Activated T-helper 2 cell treated with anti-CD3 and anti-CD28 coated beads, Interferon-gamma antibody, Interleukin-2, Interleukin-4, amounts not matched to agents 10 μg/mL and 5 μg/mL and 100 μg/mL, durations not matched to agents 14 hours and 24 hours and 36 hours (primary cell): ENCODE measurements around the gene IFRD2. TPM values are rescaled to one million over a fixed set of nuclear protein-coding genes. Genes with fewer than 3 reads are reported as not detected.
"Not testable (repeated sequence)": the region's sequence is repeated elsewhere in the genome, so short reads cannot be mapped to it uniquely, and the experiment has no call there.

Experiments used
- DNase-seq: peaks from one replicate; pipeline ENCODE4 v3.0.0; 2021; ENCODE audit warnings: low spot score
- H3K27ac Mint-ChIP-seq: one replicate; pipeline ENCODE4 v1.8.0; 2021; ENCODE audit warnings: mixed read lengths
- H3K27me3 Mint-ChIP-seq: one replicate; pipeline ENCODE4 v1.8.0; 2021; ENCODE audit warnings: low read depth, mixed read lengths
- H3K36me3 Mint-ChIP-seq: one replicate; pipeline ENCODE4 v1.8.0; 2021; ENCODE audit warnings: low read depth, mixed read lengths
- H3K4me1 Mint-ChIP-seq: one replicate; pipeline ENCODE4 v1.8.0; 2021; ENCODE audit warnings: low read depth, mixed read lengths
- H3K4me3 Mint-ChIP-seq: one replicate; pipeline ENCODE4 v1.8.0; 2021; ENCODE audit warnings: low read depth, mild to moderate bottlenecking, moderate library complexity, mixed read lengths
- H3K9me3 Mint-ChIP-seq: one replicate; pipeline ENCODE4 v1.8.0; 2021; ENCODE audit warnings: mixed read lengths
- intact Hi-C: fragments of 100-400 bp; cut with micrococcal nuclease; formaldehyde crosslinking; loops from one replicate; pipeline ENCODE4 v1.15.1; 2023
- total RNA-seq: library from RNA; stranded (reverse); gene quantifications from 2 replicates; pipeline ENCODE4 v1.2.3, GENCODE V29; 2022

Gene IFRD2
- total RNA-seq, 1 donor from 2014 or later, result 154 TPM

DNA sequence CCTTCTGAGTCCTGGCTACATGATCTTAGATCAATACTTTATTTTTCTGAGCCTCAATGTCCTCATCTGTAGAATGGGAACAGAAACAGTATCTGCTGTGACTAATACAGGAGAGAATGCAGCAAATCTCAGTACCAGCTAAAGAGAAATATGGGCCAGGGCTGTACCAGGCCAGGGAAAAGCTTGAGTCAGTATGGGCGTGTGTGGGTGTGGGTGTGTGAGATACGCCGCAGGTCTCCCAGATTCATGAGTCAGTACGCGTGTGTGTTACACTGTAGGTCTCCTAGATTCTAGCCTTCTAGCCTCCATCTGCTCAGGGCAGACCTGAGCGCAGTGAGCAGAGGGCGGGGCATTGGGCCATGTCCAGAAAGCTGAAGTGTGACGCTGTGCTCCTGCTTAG is 41.0 kb downstream of the IFRD2 start:
- Mint-ChIP-seq H3K36me3 (peaks cover 48% of the 10 kb centered on the region), H3K4me1 (peaks cover 26% of the 10 kb centered on the region), H3K27me3 (no peaks in the 10 kb centered on the region), H3K27ac (peak overlapping the region; percentile 84), H3K9me3 (no peaks in the 10 kb centered on the region), H3K4me3 (no peak overlapping the region)
- intact Hi-C loops, result no loop called here
- no peak for DNase-seq

DNA sequence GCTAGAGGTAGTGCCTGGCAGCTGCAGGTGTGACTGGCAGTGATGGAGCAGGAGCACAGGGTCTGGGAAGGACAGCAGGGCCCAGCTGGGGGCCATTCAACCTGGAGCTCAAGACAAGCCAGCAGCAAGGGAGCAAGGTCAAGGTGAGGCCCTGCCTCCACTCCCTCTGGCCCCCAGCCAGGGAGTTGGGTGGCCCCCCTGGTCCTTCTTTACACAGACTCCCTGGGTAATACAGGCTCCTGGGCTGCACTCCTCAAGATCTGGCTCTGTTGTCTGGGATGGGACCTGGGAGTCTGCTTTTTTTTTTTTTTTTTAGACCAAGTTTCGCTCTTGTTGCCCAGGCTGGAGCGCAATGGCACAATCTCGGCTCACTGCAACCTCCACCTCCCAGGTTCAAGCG is 41.7 kb downstream of the IFRD2 start:
- Mint-ChIP-seq H3K36me3 (peaks cover 45% of the 10 kb centered on the region), H3K27ac (no peak overlapping the region), H3K4me1 (peaks cover 31% of the 10 kb centered on the region), H3K27me3 (no peaks in the 10 kb centered on the region), H3K4me3 (no peak overlapping the region), H3K9me3 (no peaks in the 10 kb centered on the region)
- no peak for DNase-seq
- intact Hi-C loops, result no loop called here

- H3K27me3 Mint-ChIP-seq, result no peaks in the 10 kb centered on the region
- no peak for DNase-seq
- peaks cover 40% of the 10 kb centered on the region for H3K36me3 Mint-ChIP-seq
- no peak overlapping the region for H3K27ac Mint-ChIP-seq
- no peaks in the 10 kb centered on the region for H3K9me3 Mint-ChIP-seq
- intact Hi-C loops, result no loop called here
- no peak overlapping the region for H3K4me3 Mint-ChIP-seq
- peaks cover 38% of the 10 kb centered on the region for H3K4me1 Mint-ChIP-seq
Observed at GRCh38 chr3:50249457-50249856, 42.8 kb downstream of the IFRD2 start.

- H3K4me1 Mint-ChIP-seq, result peaks cover 45% of the 10 kb centered on the region
- intact Hi-C loops, result no loop called here
- no peak for DNase-seq
- peak overlapping the region; percentile 90 for H3K27ac Mint-ChIP-seq
- H3K9me3 Mint-ChIP-seq, result no peaks in the 10 kb centered on the region
- peaks cover 35% of the 10 kb centered on the region for H3K36me3 Mint-ChIP-seq
- peak overlapping the region; percentile 45 for H3K4me3 Mint-ChIP-seq
- no peaks in the 10 kb centered on the region for H3K27me3 Mint-ChIP-seq
Observed at GRCh38 chr3:50248387-50248786, 43.8 kb downstream of the IFRD2 start.

DNA sequence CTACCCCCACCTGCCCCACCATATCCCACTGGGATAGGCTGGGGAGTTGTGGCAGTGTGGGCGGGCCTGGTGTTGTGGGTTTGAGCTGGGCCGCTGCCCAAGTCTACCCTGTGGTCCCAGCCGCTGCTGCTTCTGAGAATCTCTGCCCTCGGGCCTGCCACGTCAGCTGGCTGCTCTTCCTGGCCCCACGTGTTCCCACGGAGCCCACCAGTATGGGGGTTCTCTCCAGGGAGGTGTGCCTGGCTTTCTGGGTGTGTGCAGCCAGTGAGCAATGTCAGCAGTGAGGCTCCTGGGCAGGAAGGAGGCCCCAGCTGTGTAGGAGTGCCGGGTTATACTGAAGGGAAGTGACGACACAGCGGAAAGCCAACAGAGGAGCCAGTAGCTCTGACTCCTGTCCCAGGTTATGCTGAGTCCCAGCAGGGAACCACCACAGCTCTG is 45.7 kb downstream of the IFRD2 start:
- peak overlapping the region; percentile 92 for H3K27ac Mint-ChIP-seq
- H3K9me3 Mint-ChIP-seq, result no peaks in the 10 kb centered on the region
- no peaks in the 10 kb centered on the region for H3K27me3 Mint-ChIP-seq
- peaks cover 31% of the 10 kb centered on the region for H3K36me3 Mint-ChIP-seq
- peak overlapping the region; percentile 82 for H3K4me3 Mint-ChIP-seq
- intact Hi-C loops, result loop anchor here (1.0 to 2.0 kb wide), 5 partner anchors 8 to 52 kb away; partner anchors contain the start of genes HYAL3 and NAA80
- peaks cover 61% of the 10 kb centered on the region for H3K4me1 Mint-ChIP-seq
- peak; percentile 78 for DNase-seq

DNA sequence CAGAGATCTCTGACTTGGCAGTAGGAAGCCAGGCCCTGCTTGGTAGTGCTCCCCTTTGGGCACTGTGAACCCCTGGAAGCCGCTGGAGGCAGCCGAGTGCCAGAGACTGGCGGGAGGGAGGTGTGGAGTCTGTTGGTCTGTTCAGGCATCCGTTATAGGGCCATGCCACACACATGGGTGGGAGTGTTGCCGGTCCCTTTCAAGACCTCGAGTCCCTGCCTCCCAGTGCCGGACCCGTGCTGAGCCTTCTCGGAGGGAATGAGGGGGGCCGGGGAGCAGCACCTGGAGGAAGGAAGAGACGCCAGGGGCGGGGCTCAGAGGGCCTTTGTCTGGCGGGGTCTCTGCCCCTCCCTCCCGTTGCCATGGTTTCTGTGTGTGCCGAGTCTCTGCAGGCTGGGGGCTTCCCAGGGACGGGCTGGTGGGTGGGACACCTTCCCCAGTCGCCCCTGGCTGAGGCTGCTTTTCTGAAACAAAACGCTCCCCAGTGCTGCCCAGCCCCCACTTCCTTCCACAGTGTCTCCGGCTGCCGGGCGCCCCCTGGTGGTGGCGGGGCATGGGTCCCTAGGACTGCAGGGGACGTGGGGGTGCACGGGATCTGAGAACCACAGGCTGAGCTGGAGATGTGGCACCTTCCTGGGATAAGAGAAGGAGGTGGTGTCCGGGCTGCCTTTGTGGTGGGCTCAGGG is 46.3 kb downstream of the IFRD2 start:
- Mint-ChIP-seq H3K4me1 (peaks cover 62% of the 10 kb centered on the region), H3K27ac (peak overlapping the region; percentile 92), H3K36me3 (peaks cover 30% of the 10 kb centered on the region), H3K9me3 (no peaks in the 10 kb centered on the region), H3K4me3 (peak overlapping the region; percentile 82), H3K27me3 (no peaks in the 10 kb centered on the region)
- DNase-seq, result peak; percentile 86
- intact Hi-C loops, result loop anchor here (1.0 to 2.0 kb wide), 5 partner anchors 8 to 53 kb away; partner anchors contain the start of genes HYAL3 and NAA80

GRCh38 chr3:50245251-50245745 is 46.9 kb downstream of the IFRD2 start:
- Mint-ChIP-seq H3K36me3 (peaks cover 28% of the 10 kb centered on the region), H3K27me3 (no peaks in the 10 kb centered on the region), H3K27ac (peak overlapping the region; percentile 92), H3K4me1 (peaks cover 62% of the 10 kb centered on the region), H3K4me3 (peak overlapping the region; percentile 82), H3K9me3 (no peaks in the 10 kb centered on the region)
- intact Hi-C loops, result no loop called here
- DNase-seq, result no peak

DNA sequence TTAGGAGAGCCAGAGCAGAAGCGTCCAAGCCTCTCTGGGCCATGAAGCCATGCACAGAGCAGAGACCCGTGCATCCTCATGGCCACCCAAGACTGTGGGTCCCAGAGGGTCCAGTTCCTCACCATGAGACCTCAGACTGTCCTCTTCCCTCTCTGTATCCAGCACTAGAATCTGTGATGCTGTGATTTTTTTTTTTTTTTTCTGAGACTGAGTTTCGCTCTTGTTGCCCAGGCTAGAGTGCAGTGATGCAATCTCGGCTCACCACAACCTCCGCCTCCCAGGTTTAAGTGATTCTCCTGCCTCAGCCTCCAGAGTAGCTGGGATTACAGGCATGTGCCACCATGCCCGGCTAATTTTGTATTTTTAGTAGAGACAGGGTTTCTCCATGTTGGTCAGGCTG is 47.4 kb downstream of the IFRD2 start:
- peaks cover 31% of the 10 kb centered on the region for H3K36me3 Mint-ChIP-seq
- H3K9me3 Mint-ChIP-seq, DNase-seq, intact Hi-C loops, H3K27me3 Mint-ChIP-seq: not testable (repeated sequence)
- peak overlapping the region; percentile 82 for H3K4me3 Mint-ChIP-seq
- H3K4me1 Mint-ChIP-seq, result peaks cover 63% of the 10 kb centered on the region
- peak overlapping the region; percentile 74 for H3K27ac Mint-ChIP-seq

- no peak for DNase-seq
- intact Hi-C loops, result no loop called here
- Mint-ChIP-seq H3K27ac (peak overlapping the region; percentile 81), H3K4me1 (peaks cover 74% of the 10 kb centered on the region), H3K27me3 (no peaks in the 10 kb centered on the region), H3K9me3 (no peaks in the 10 kb centered on the region), H3K36me3 (peaks cover 40% of the 10 kb centered on the region), H3K4me3 (no peak overlapping the region)
Observed at GRCh38 chr3:50243543-50243895, 48.7 kb downstream of the IFRD2 start.

DNA sequence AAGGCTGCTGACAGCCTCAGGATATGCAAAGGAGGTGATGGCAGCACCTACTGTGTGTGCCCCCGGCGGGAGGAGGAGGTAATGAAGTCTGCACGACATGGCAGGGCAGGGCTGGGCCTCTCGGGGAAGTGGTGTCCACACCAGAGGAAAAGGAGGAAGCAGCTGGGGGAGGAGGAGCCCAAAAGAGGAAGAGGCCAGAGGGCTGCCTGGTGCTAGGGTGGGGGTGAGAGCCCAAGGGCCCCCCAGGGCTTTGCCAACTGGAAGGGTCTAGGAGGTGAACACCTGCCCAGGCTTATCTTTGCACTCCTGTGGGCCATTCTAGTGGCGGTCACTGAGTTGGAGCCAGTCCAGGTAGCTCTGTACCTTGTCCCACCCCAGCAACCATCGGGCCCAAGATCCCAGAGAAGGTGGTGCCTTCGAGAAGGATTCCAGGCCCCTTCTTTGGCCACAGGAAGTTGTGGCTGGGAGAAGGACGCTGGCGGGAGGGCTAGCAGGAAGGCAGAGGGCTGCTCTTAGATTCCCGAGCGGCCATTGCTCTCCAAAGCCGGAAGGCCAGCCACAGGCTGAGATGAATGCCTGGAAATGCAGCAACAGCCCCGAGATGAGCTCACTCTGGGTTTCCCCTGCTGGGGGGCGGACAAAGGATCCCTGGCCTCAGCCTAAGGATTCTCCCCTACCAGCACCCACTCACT is 49.2 kb downstream of the IFRD2 start:
- intact Hi-C loops, result no loop called here
- H3K4me1 Mint-ChIP-seq, result peaks cover 74% of the 10 kb centered on the region
- peak overlapping the region; percentile 69 for H3K4me3 Mint-ChIP-seq
- peak overlapping the region; percentile 95 for H3K27ac Mint-ChIP-seq
- peaks cover 43% of the 10 kb centered on the region for H3K36me3 Mint-ChIP-seq
- no peaks in the 10 kb centered on the region for H3K27me3 Mint-ChIP-seq
- no peak for DNase-seq
- H3K9me3 Mint-ChIP-seq, result no peaks in the 10 kb centered on the region

GRCh38 chr3:50242381-50242770 is 49.9 kb downstream of the IFRD2 start:
- intact Hi-C loops, result no loop called here
- peak overlapping the region; percentile 69 for H3K4me3 Mint-ChIP-seq
- peaks cover 46% of the 10 kb centered on the region for H3K36me3 Mint-ChIP-seq
- H3K27ac Mint-ChIP-seq, result peak overlapping the region; percentile 95
- no peaks in the 10 kb centered on the region for H3K9me3 Mint-ChIP-seq
- peaks cover 73% of the 10 kb centered on the region for H3K4me1 Mint-ChIP-seq
- no peak for DNase-seq
- H3K27me3 Mint-ChIP-seq, result no peaks in the 10 kb centered on the region

- peaks cover 68% of the 10 kb centered on the region for H3K4me1 Mint-ChIP-seq
- H3K9me3 Mint-ChIP-seq, result no peaks in the 10 kb centered on the region
- H3K27me3 Mint-ChIP-seq, result no peaks in the 10 kb centered on the region
- H3K4me3 Mint-ChIP-seq, result peak overlapping the region; percentile 13
- no peak for DNase-seq
- intact Hi-C loops, result no loop called here
- H3K27ac Mint-ChIP-seq, result peak overlapping the region; percentile 95
- peaks cover 48% of the 10 kb centered on the region for H3K36me3 Mint-ChIP-seq
Observed at GRCh38 chr3:50241713-50242380, 50.4 kb downstream of the IFRD2 start.

- peak overlapping the region; percentile 63 for H3K4me3 Mint-ChIP-seq
- peaks cover 52% of the 10 kb centered on the region for H3K36me3 Mint-ChIP-seq
- no peaks in the 10 kb centered on the region for H3K9me3 Mint-ChIP-seq
- H3K27ac Mint-ChIP-seq, result peak overlapping the region; percentile 87
- DNase-seq, result no peak
- intact Hi-C loops, result no loop called here
- peaks cover 61% of the 10 kb centered on the region for H3K4me1 Mint-ChIP-seq
- no peaks in the 10 kb centered on the region for H3K27me3 Mint-ChIP-seq
Observed at GRCh38 chr3:50241163-50241562, 51.1 kb downstream of the IFRD2 start.
